CD4-positive, alpha-beta T cell treated with Interleukin-4 for 4 hours (primary cell): ENCODE data around the gene SMIM44.

Experiments
- DNase-seq: peaks from one replicate; pipeline ENCODE4 v3.0.0-alpha.2; 2020

Gene SMIM44

DNA sequence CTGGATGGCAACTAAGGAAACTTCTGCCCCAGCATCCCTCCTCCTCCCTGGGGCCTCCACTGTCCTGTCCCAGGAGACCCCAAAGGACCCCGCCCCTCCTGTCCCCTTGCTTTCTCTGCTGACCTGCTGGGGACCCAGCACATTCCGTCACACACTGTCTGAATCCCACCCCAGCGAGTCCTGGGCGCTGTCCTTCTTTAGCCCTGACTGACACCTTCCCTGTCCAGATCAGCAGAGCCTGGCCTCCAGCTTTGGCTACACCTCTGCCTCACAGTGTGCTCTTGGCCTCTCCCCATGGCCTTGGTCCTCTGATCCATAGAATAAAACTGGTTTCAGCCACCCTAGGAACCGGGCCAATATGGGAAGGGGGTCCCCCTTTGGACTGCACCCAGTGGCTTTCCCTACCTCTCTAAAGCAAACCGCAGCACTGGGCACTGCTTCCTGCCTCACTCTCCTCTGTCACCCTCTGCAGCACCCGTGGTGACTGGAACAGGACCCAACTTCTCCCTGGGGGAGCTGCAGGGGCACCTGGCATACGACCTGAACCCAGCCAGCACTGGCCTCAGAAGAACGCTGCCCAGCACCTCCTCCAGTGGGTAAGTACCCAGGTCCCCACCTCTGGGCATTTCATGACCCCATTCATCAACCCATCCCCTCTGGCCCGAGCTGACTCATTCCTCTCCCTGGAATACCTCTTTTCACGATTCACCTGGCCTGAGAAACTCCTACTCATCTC, 49.3 kb downstream of the SMIM44 start:
- DNase-seq, result no peak

DNA sequence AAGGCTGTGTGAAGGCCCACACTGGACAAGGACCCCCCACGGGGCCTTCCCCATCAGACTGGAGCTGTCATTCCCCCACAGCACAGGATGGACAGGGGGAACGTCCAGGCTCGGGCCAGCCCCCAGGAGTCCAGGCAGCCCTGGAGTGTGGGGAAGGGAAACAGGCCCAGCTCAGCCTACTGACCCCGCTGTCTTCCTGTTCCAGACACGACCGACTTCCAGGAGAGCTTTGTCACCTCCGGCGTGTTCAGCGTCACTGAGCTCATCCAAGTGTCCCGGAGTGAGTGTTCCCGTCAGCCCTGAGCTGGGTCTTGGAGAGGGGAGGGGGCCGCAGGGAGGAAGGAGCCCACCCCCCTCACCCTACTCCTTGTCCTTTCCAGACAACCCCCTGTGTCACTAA, 49.9 kb downstream of the SMIM44 start:
- DNase-seq, result no peak
